ENCODE measurements around the gene OST4.

The OST4 gene

GRCh38 chr2:27092696-27093429 is 21.4 kb upstream of the OST4 start:
- FAIRE-seq, result no peak

GRCh38 chr2:27091746-27092695 is 20.6 kb upstream of the OST4 start:
- FAIRE-seq, result no peak

- FAIRE-seq, result no peak
Measured at GRCh38 chr2:27089111-27089954, 17.9 kb upstream of the OST4 start.

- FAIRE-seq, result no peak
Measured at GRCh38 chr2:27088634-27089033, 17.2 kb upstream of the OST4 start.

- no peak for FAIRE-seq
Measured at GRCh38 chr2:27087823-27088410, 16.5 kb upstream of the OST4 start.

GRCh38 chr2:27086724-27087593 is 15.5 kb upstream of the OST4 start, which contains the start of gene KHK:
Gene KHK, plus strand, starts transcription at chr2:27086772. Its CDS starts 488 bp downstream, at chr2:27087260.
- FAIRE-seq, result no peak

- no peak for FAIRE-seq
Measured at GRCh38 chr2:27086090-27086723, 14.8 kb upstream of the OST4 start.

- FAIRE-seq, result no peak
Measured at GRCh38 chr2:27085673-27086089, 14.2 kb upstream of the OST4 start.

- FAIRE-seq, result no peak
Measured at GRCh38 chr2:27085062-27085672, 13.7 kb upstream of the OST4 start.

GRCh38 chr2:27084297-27085061 is 13.0 kb upstream of the OST4 start:
- no peak for FAIRE-seq

- FAIRE-seq, result no peak
Measured at GRCh38 chr2:27083410-27084296, 12.2 kb upstream of the OST4 start.

GRCh38 chr2:27082773-27083409 is 11.4 kb upstream of the OST4 start:
- FAIRE-seq, result no peak

- FAIRE-seq, result no peak
Measured at GRCh38 chr2:27081984-27082772, 10.7 kb upstream of the OST4 start.

GRCh38 chr2:27080603-27080936 is 9.1 kb upstream of the OST4 start:
- no peak for FAIRE-seq

GRCh38 chr2:27080140-27080469 is 8.7 kb upstream of the OST4 start:
- no peak for FAIRE-seq

GRCh38 chr2:27079233-27080139 is 8.0 kb upstream of the OST4 start:
- no peak for FAIRE-seq

Measured in TTC549 (cell line).